H1 (cell line): ENCODE measurements around the gene PREX1. TPM values are rescaled to one million over a fixed set of nuclear protein-coding genes. Genes with fewer than 3 reads are reported as not detected.

Source experiments
- CTCF ChIA-PET: fragments of 300-600 bp; sonication (Branson Sonifier 250); formaldehyde crosslinking; loops from one replicate; lab custom pipeline; 2021; ENCODE audit not compliant: partially characterized antibody; lab: Charles Lee
- POLR2A ChIA-PET: fragments of 300-600 bp; sonication (Branson Sonifier 250); formaldehyde crosslinking; loops from one replicate; lab custom pipeline; 2021; ENCODE audit warnings: inconsistent platforms; ENCODE audit not compliant: partially characterized antibody; lab: Charles Lee
- DNase-seq, 2 experiments: peaks; one replicate each; pipeline versions ENCODE4 v3.0.0 to v3.0.0-alpha.2; 2010 to 2022; ENCODE audit warnings: low spot score in 2 of 2, low read depth in 1 of 2, mixed read lengths in 1 of 2
- FAIRE-seq: peaks from 2 replicates; lab custom pipeline; 2011; peaks lifted over from hg19 to GRCh38; lab: Jason Lieb, UNC
- H2AFZ ChIP-seq: 2 replicates; pipeline ENCODE4 v1.8.1; 2012; ENCODE audit warnings: low read length, inconsistent platforms
- H2AK5ac ChIP-seq: 2 replicates; pipeline ENCODE4 v1.6.1; 2013; ENCODE audit warnings: low read depth, low read length
- H2BK120ac ChIP-seq: replicated peaks from 2 replicates; pipeline ENCODE3; 2013; ENCODE audit warnings: low read depth, low read length, inconsistent platforms
- H2BK12ac ChIP-seq: 2 replicates; pipeline ENCODE4 v1.6.1; 2013; ENCODE audit warnings: low read depth, low read length
- H2BK15ac ChIP-seq: 2 replicates; pipeline ENCODE4 v1.6.1; 2013; ENCODE audit warnings: low read length
- H2BK20ac ChIP-seq: 2 replicates; pipeline ENCODE4 v1.6.1; 2013; ENCODE audit warnings: low read length
- H2BK5ac ChIP-seq: 2 replicates; pipeline ENCODE4 v1.6.1; 2013; ENCODE audit warnings: low read depth, low read length
- H3K14ac ChIP-seq: 2 replicates; pipeline ENCODE4 v1.6.1; 2013; ENCODE audit warnings: inconsistent platforms; ENCODE audit not compliant: insufficient read length
- H3K18ac ChIP-seq: 2 replicates; pipeline ENCODE4 v1.6.1; 2013; ENCODE audit warnings: low read length; ENCODE audit errors: extremely low read depth
- H3K23ac ChIP-seq: 2 replicates; pipeline ENCODE4 v1.6.1; 2013; ENCODE audit warnings: inconsistent platforms; ENCODE audit not compliant: insufficient read length
- H3K23me2 ChIP-seq: 2 replicates; pipeline ENCODE4 v1.6.1; 2013; ENCODE audit warnings: low read depth, low read length
- H3K27ac ChIP-seq: 2 replicates; pipeline ENCODE4 v1.6.1; 2011; ENCODE audit warnings: low read depth, low read length, inconsistent platforms
- H3K27me3 ChIP-seq, 4 experiments: replicated peaks in 1 of 4; 1 replicate in 1 of 4; 2 replicates in 3 of 4; pipeline versions ENCODE4 v1.6.1 to v1.8.1; 2011 to 2013; ENCODE audit warnings: low read length in 3 of 4, mild to moderate bottlenecking in 3 of 4, inconsistent platforms in 2 of 4, mixed read lengths in 2 of 4, moderate library complexity in 1 of 4; ENCODE audit not compliant: control insufficient read depth in 3 of 4, insufficient read depth in 3 of 4; ENCODE audit errors: extremely low read depth in 1 of 4
- H3K36me3 ChIP-seq, 4 experiments: 2 replicates each; pipeline versions ENCODE4 v1.6.1 to v1.8.1; 2011 to 2013; ENCODE audit warnings: mild to moderate bottlenecking in 4 of 4, low read length in 3 of 4, moderate library complexity in 2 of 4, control low read depth in 1 of 4, inconsistent platforms in 1 of 4; ENCODE audit not compliant: insufficient read depth in 4 of 4, control insufficient read depth in 2 of 4
- H3K4ac ChIP-seq: replicated peaks from 2 replicates; pipeline ENCODE3; 2013; ENCODE audit warnings: low read length, low read depth, mixed read lengths, inconsistent platforms; ENCODE audit not compliant: insufficient read length
- H3K4me1 ChIP-seq, 4 experiments: replicated peaks in 1 of 4; 1 replicate in 1 of 4; 2 replicates in 3 of 4; pipeline versions ENCODE4 v1.6.1 to v1.8.1; 2011 to 2013; ENCODE audit warnings: low read length in 3 of 4, inconsistent platforms in 2 of 4, mixed read lengths in 1 of 4; ENCODE audit not compliant: insufficient read depth in 4 of 4, control insufficient read depth in 3 of 4
- H3K4me2 ChIP-seq, 2 experiments: 2 replicates each; pipeline versions ENCODE4 v1.6.1 to v1.8.1; 2011 to 2013; ENCODE audit warnings: low read depth in 2 of 2, low read length in 2 of 2, control low read depth in 1 of 2, inconsistent platforms in 1 of 2, mild to moderate bottlenecking in 1 of 2; ENCODE audit not compliant: insufficient read depth in 1 of 2
- H3K4me3 ChIP-seq, 4 experiments: fragments of 200-600, 300-600 bp in 1 of 4; sonication (generic), shearing (Covaris generic), sonication (Bioruptor Twin) in 1 of 4; 2 replicates each; pipeline versions ENCODE4 v1.5.1 to v1.8.1; 2011 to 2016; ENCODE audit warnings: low read length in 4 of 4, low read depth in 3 of 4, control low read depth in 2 of 4, inconsistent platforms in 2 of 4, mild to moderate bottlenecking in 2 of 4, mixed read lengths in 1 of 4, moderate library complexity in 1 of 4; ENCODE audit not compliant: insufficient read depth in 2 of 4; ENCODE audit errors: extremely low read depth in 1 of 4
- H3K56ac ChIP-seq: replicated peaks from 2 replicates; pipeline ENCODE3; 2013; ENCODE audit warnings: low read depth, mild to moderate bottlenecking, mixed read lengths, low read length, inconsistent platforms; ENCODE audit not compliant: insufficient read length
- H3K79me1 ChIP-seq: 2 replicates; pipeline ENCODE4 v1.6.1; 2013; ENCODE audit warnings: low read depth, low read length, control low read depth
- H3K79me2 ChIP-seq, 2 experiments: 2 replicates each; pipeline versions ENCODE4 v1.6.1 to v1.8.1; 2012 to 2013; ENCODE audit warnings: low read length in 2 of 2, mild to moderate bottlenecking in 2 of 2, inconsistent platforms in 1 of 2; ENCODE audit not compliant: insufficient read depth in 2 of 2, control insufficient read depth in 1 of 2
- H3K9ac ChIP-seq, 4 experiments: replicated peaks in 1 of 4; 1 replicate in 1 of 4; 2 replicates in 3 of 4; pipeline versions ENCODE4 v1.6.1 to v1.8.1; 2011 to 2013; ENCODE audit warnings: low read depth in 3 of 4, low read length in 3 of 4, control low read depth in 2 of 4, mild to moderate bottlenecking in 2 of 4, moderate library complexity in 2 of 4, inconsistent platforms in 1 of 4; ENCODE audit errors: extremely low read depth in 1 of 4
- H3K9me3 ChIP-seq, 2 experiments: 2 replicates each; pipeline versions ENCODE4 v1.6.1 to v1.8.1; 2012 to 2013; ENCODE audit warnings: mild to moderate bottlenecking in 2 of 2, moderate library complexity in 2 of 2, control low read depth in 1 of 2, inconsistent platforms in 1 of 2, low read depth in 1 of 2, low read length in 1 of 2, mixed read lengths in 1 of 2; ENCODE audit not compliant: insufficient read depth in 2 of 2
- H4K20me1 ChIP-seq, 2 experiments: replicated peaks in 1 of 2; 2 replicates each; pipeline versions ENCODE3 to v1.8.1; 2011 to 2013; ENCODE audit warnings: inconsistent platforms in 2 of 2, low read length in 2 of 2, mild to moderate bottlenecking in 1 of 2; ENCODE audit not compliant: insufficient read depth in 2 of 2, control insufficient read depth in 1 of 2
- H4K5ac ChIP-seq: 2 replicates; pipeline ENCODE4 v1.6.1; 2013; ENCODE audit warnings: low read length, low read depth, mixed read lengths, inconsistent platforms; ENCODE audit not compliant: insufficient read length
- H4K8ac ChIP-seq: 2 replicates; pipeline ENCODE4 v1.8.0; 2013; ENCODE audit warnings: mild to moderate bottlenecking, moderate library complexity, low read length, inconsistent platforms; ENCODE audit not compliant: insufficient read depth; ENCODE audit errors: extremely low read depth
- H4K91ac ChIP-seq: replicated peaks from 2 replicates; pipeline ENCODE3; 2013; ENCODE audit warnings: low read length, mixed read lengths, inconsistent platforms; ENCODE audit not compliant: insufficient read length
- BRCA1 ChIP-seq: IDR thresholded peaks from 2 replicates; pipeline ENCODE4 v1.6.1; 2012; ENCODE audit warnings: low read depth, low read length, improper control_type of control experiment
- CBX8 ChIP-seq: fragments of 300-800, 300-1000 bp; sonication (generic); IDR thresholded peaks from 2 replicates; pipeline ENCODE4 v1.7.1; 2016; ENCODE audit warnings: low read depth, low read length, borderline replicate concordance
- CHD2 ChIP-seq: IDR thresholded peaks from 2 replicates; pipeline ENCODE4 v1.6.1; 2012; ENCODE audit warnings: low read length, improper control_type of control experiment
- FOSL1 ChIP-seq: IDR thresholded peaks from 2 replicates; pipeline ENCODE4 v1.6.1; 2011; ENCODE audit warnings: mild to moderate bottlenecking, low read depth, low read length, moderate library complexity; ENCODE audit not compliant: insufficient read depth
- JUN ChIP-seq: IDR thresholded peaks from 2 replicates; pipeline ENCODE4 v1.6.1; 2011; ENCODE audit warnings: low read depth, mild to moderate bottlenecking, improper control_type of control experiment, low read length
- NRF1 ChIP-seq: IDR thresholded peaks from 2 replicates; pipeline ENCODE4 v1.6.1; 2011; ENCODE audit warnings: mild to moderate bottlenecking, low read depth, low read length, improper control_type of control experiment
- PHF8 ChIP-seq: fragments of 200-600 bp; sonication (generic); conservative IDR thresholded peaks from 2 replicates; pipeline ENCODE4 v1.7.1; 2012; ENCODE audit warnings: low read depth, mild to moderate bottlenecking, inconsistent platforms, low read length, moderate library complexity
- POLR2A ChIP-seq, 2 experiments: IDR thresholded peaks; 1 replicate in 1 of 2; 2 replicates in 1 of 2; pipeline ENCODE4 v1.6.1; 2011; ENCODE audit warnings: low read depth in 2 of 2, low read length in 2 of 2, mild to moderate bottlenecking in 2 of 2; ENCODE audit errors: control extremely low read depth in 1 of 2
- POU5F1 ChIP-seq: IDR thresholded peaks from 2 replicates; pipeline ENCODE4 v1.6.1; 2011; ENCODE audit warnings: low read depth, mild to moderate bottlenecking, low read length, moderate library complexity
- RXRA ChIP-seq: IDR thresholded peaks from 2 replicates; pipeline ENCODE4 v1.6.1; 2011; ENCODE audit warnings: low read depth, mild to moderate bottlenecking, low read length, moderate library complexity; ENCODE audit not compliant: insufficient read depth
- SAP30 ChIP-seq: fragments of 300-600 bp; sonication (generic); IDR thresholded peaks from 2 replicates; pipeline ENCODE4 v1.7.1; 2012; ENCODE audit warnings: low read length, moderate library complexity, mild to moderate bottlenecking, inconsistent platforms; ENCODE audit not compliant: insufficient read depth, insufficient replicate concordance
- SIX5 ChIP-seq: IDR thresholded peaks from 2 replicates; pipeline ENCODE4 v1.6.1; 2011; ENCODE audit warnings: mild to moderate bottlenecking, low read depth, low read length
- SP1 ChIP-seq: IDR thresholded peaks from 2 replicates; pipeline ENCODE4 v1.6.1; 2011; ENCODE audit warnings: low read depth, low read length
- SP4 ChIP-seq: IDR thresholded peaks from 2 replicates; pipeline ENCODE4 v1.6.1; 2012; ENCODE audit warnings: low read length, inconsistent platforms
- TEAD4 ChIP-seq: IDR thresholded peaks from 2 replicates; pipeline ENCODE4 v1.6.1; 2012; ENCODE audit warnings: low read depth, low read length, inconsistent platforms, mixed read lengths
- YY1 ChIP-seq: IDR thresholded peaks from 2 replicates; pipeline ENCODE4 v1.6.1; 2011; ENCODE audit warnings: low read depth, mild to moderate bottlenecking, low read length
- ZNF274 ChIP-seq: IDR thresholded peaks from 2 replicates; pipeline ENCODE4 v1.7.0; 2012; ENCODE audit warnings: low read length, borderline replicate concordance; ENCODE audit errors: extremely low read depth
- WGBS, 2 experiments: shearing (Covaris generic) in 1 of 2; methylation state at CpG; one replicate each; pipeline versions ENCODE4 v1.1.6 to v1.1.7; 2013 to 2015; ENCODE audit warnings: low lambda C conversion rate in 2 of 2, mixed read lengths in 2 of 2, inconsistent platforms in 1 of 2, low coverage in 1 of 2, missing lambda C conversion rate in 1 of 2; ENCODE audit not compliant: insufficient replicate concordance in 2 of 2, insufficient coverage in 1 of 2, insufficient read length in 1 of 2; ENCODE audit errors: extremely low coverage in 1 of 2, missing lambda C conversion rate in 1 of 2; 5-methylcytosine and 5-hydroxymethylcytosine counted together
- polyA plus RNA-seq, 7 experiments: library from polyadenylated mRNA; depleted of rRNA in 3 of 7; stranded (reverse) in 5 of 7; unstranded in 2 of 7; fragments of >200 nt in 5 of 7; fragments of 200-250 nt in 2 of 7; gene quantifications; 1 replicate in 5 of 7; 2 replicates in 1 of 7; 4 replicates in 1 of 7; pipeline versions ENCODE4 v1.2.1 to v1.2.3, GENCODE V29; 2011 to 2013; ENCODE audit warnings: missing spikeins in 2 of 7, mixed read lengths in 2 of 7
- total RNA-seq: library from RNA; stranded (reverse); fragmentation: NEBNext Ultra II Directional; extraction: Animal tissue kit (Norgen Biotek cat#: 25700); gene quantifications from 2 replicates; pipeline ENCODE4 v1.2.1, GENCODE V29; 2021

Gene PREX1
- total and polyA plus RNA-seq, 2 of the 8 experiments (the other 6 are each of a cell fraction or from before 2014, with no cell fraction given) = 10.7 to 12.8 TPM

DNA sequence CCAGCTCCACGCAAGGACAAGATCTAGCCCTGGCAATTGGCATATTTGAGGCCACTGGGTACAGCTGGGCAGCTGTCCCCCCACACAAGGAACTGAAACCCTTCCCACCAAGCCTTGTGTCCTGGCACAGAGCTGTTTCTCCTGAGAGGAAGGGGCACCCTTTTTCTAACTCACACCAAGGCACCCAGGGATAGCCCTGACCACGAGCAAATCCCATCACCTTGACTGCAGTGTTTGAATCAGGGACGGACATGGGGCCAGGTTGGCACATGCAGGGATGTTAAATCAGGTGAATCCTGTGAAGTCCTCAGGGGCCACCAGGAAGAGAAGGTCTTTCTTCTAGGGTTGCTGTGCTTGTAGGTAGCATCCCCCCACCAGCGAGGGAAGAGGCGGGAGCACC, 246.6 kb downstream of the PREX1 start:
- Histone ChIP-seq H4K5ac (no peak overlapping the region), H3K56ac (no peak overlapping the region), H3K9me3 (no peaks in the 10 kb centered on the region), H3K27me3 (no peaks in the 10 kb centered on the region), H3K9ac (no peak overlapping the region; a peak in 1 of 7 replicates), H2AK5ac (no peak overlapping the region), H4K20me1 (no peaks in the 10 kb centered on the region), H3K27ac (no peak overlapping the region), H3K79me1 (no peaks in the 10 kb centered on the region), H3K4me1 (no peaks in the 10 kb centered on the region), H2BK120ac (no peak overlapping the region), H2BK15ac (no peak overlapping the region), H3K23ac (no peak overlapping the region), H2BK20ac (no peak overlapping the region), H3K4me2 (no peak overlapping the region), H3K4me3 (no peak overlapping the region), H2AFZ (no peak overlapping the region), H3K36me3 (no peaks in the 10 kb centered on the region), H4K91ac (no peak overlapping the region), H3K4ac (no peak overlapping the region), H2BK5ac (no peak overlapping the region), H3K18ac (no peak overlapping the region), H3K23me2 (no peaks in the 10 kb centered on the region; the same call in 1 of the 2 replicates), H3K14ac (no peak overlapping the region), H3K79me2 (no peaks in the 10 kb centered on the region), H2BK12ac (no peak overlapping the region), H4K8ac (peak overlapping the region; percentile 36; the same call in 1 of the 2 replicates)
- ChIA-PET CTCF (interaction anchor here (1.5 kb wide), 1 partner anchor 11 kb away, joined by 4 read pairs; no protein-coding TSS in a partner anchor), POLR2A (no interaction called here)
- DNase-seq (no peak), FAIRE-seq (no peak)
- WGBS, 2 experiments = 83% methylated on average over 5 of the region's 5 CpGs; no CpG with 5 or more reads in 1 of the 2 experiments
- TF ChIP-seq ZNF274 (no peak), PHF8 (no peak), TEAD4 (no peak), CBX8 (no peak), CHD2 (no peak), JUN (no peak), POLR2A (IDR thresholded peaks at IDR 0.05; ENCODE audit: control extremely low read depth in 1 of 2, low read depth in 2 of 2, low read length in 2 of 2) (no peak), YY1 (no peak), SP1 (no peak), RXRA (no peak), SIX5 (no peak), POU5F1 (no peak), NRF1 (no peak), SP4 (no peak), BRCA1 (no peak), FOSL1 (no peak), SAP30 (no peak)
